Measurements from ENCODE around the gene RSPH6A. TPM values are rescaled to one million over a fixed set of nuclear protein-coding genes. Genes with fewer than 3 reads are reported as not detected.

The RSPH6A gene
- total and polyA plus RNA-seq, 10 donors = 0.13 to 0.41 (median 0.26) TPM; not detected in 6

DNA sequence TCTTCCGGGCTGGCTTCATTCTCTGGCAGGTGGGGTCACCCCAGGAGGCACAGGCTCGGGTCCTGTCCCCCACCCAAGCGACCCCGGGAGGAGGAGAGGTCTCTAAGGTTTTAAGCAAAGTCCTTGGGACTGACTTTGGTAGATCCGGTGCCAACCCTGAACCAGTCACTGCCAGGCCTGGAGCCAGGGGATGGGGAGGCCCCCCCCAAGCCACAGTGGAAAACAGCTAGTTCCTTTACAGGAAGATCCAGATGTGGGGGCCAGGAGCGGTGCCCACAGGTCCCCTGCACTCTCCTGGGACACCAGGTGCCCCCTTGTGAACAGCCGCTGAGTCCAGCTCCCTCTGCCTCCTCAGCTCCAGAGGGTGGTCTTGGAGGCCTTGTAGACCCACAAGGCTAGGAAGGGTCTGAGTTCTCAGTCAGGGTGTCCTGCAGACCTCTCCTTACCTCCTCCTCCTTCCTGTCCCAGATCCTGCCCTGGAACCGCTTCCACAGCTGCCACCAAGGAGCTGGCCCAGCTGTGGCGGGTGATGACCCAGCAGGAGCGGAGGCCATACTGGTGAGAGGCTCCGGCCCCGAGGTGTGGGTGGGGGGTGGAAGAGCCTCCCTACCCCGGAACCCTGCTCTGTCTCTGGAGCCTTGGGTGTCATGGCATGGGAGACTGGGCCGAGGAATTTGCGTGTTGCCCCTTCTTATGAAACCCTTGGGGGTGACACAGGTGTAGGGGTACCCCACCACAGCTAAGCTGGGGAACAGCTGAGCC lies 52.1 kb downstream of the RSPH6A start:
- H3K9me3 ChIP-seq = no peaks in the 10 kb centered on the region

DNA sequence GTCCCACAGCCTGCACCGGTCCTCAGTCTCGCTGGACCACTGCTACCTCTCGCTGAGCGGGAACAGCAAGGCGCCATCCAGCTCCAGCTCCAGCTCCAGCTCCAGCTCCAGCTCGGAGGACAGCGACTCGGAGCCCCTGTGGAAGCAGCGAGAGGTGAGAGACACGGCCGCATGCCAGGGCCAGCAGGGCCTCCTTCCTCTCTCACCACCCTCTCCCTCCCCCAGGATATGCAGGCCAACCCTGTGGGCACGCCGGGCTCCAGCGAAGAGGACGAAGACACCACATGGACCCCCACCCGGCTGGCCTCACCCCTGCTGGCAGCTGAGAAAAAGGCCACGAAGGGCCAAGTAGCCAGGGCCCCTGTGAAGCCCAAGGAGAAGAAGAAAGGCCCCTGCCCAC lies 53.4 kb downstream of the RSPH6A start:
- no peak for DNase-seq
- WGBS, 5 donors = 74 to 88% (median 82%) methylated on average over 6 to 17 of the region's 17 CpGs
- Histone ChIP-seq H3K4me1 (peaks cover 0 to 28% (median 15%) of the 10 kb centered on the region in 6 donors), H3K9me3 (no peaks in the 10 kb centered on the region), H3K4me3 (no peak overlapping the region), H3K36me3 (no peaks in the 10 kb centered on the region), H3K27ac (no peak overlapping the region), H3K27me3 (replicated peaks in 1 of 7) (peaks cover 0 to 53% (median 0%) of the 10 kb centered on the region in 7 donors)
- intact Hi-C loops (cut with DNase I; ENCODE audit: low total_unique reads) = no loop called here
- no peak for TF ChIP-seq POLR2AphosphoS5 (IDR thresholded peaks at IDR 0.05)
- TF ChIP-seq, protein P1, sequence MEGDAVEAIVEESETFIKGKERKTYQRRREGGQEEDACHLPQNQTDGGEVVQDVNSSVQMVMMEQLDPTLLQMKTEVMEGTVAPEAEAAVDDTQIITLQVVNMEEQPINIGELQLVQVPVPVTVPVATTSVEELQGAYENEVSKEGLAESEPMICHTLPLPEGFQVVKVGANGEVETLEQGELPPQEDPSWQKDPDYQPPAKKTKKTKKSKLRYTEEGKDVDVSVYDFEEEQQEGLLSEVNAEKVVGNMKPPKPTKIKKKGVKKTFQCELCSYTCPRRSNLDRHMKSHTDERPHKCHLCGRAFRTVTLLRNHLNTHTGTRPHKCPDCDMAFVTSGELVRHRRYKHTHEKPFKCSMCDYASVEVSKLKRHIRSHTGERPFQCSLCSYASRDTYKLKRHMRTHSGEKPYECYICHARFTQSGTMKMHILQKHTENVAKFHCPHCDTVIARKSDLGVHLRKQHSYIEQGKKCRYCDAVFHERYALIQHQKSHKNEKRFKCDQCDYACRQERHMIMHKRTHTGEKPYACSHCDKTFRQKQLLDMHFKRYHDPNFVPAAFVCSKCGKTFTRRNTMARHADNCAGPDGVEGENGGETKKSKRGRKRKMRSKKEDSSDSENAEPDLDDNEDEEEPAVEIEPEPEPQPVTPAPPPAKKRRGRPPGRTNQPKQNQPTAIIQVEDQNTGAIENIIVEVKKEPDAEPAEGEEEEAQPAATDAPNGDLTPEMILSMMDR (IDR thresholded peaks at IDR 0.05 in 8 of 11, conservative IDR thresholded peaks at IDR 0.05 in 3 of 11) = no peak
- TF ChIP-seq POLR2A (IDR thresholded peaks at IDR 0.05) = no peak

More for the DNA sequence above, 52.1 kb downstream of the RSPH6A start:
- Histone ChIP-seq H3K27ac (no peak overlapping the region), H3K4me1 (peaks cover 0 to 41% (median 25%) of the 10 kb centered on the region in 6 donors), H3K27me3 (replicated peaks in 1 of 7) (peaks cover 0 to 62% (median 10%) of the 10 kb centered on the region in 7 donors), H3K36me3 (no peaks in the 10 kb centered on the region), H3K4me3 (no peak overlapping the region)
- DNase-seq = no peak
- intact Hi-C loops (cut with DNase I; ENCODE audit: low total_unique reads) = no loop called here
- TF ChIP-seq POLR2AphosphoS5 (IDR thresholded peaks at IDR 0.05) (no peak), POLR2A (IDR thresholded peaks at IDR 0.05) (no peak)
- TF ChIP-seq, protein P1 (IDR thresholded peaks at IDR 0.05 in 8 of 11, conservative IDR thresholded peaks at IDR 0.05 in 3 of 11) = no peak
- 81 to 89% (median 87%) methylated on average over 7 to 15 of the region's 15 CpGs for WGBS, 5 donors

DNA sequence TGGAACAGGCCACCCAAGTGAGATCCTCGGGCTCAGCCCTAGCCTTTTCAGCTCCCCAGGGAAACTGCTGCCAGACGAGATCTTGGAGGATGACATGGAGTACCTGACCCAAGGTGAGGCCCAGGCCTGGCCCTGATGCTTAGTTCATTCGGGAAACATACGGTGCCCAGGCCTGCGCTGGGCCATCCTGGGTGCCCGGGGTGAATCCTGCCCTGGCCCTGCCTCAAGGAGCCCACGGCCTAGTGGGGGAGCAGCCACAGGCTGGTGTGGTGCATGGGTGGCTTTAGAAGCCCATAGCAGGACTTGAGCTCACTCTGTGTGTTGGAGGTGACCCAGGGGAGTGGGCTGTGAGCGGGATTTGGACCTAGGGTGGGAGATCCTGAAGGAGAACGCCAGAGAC lies 56.2 kb downstream of the RSPH6A start:
- peaks cover 0 to under 1% (median 0%) of the 10 kb centered on the region in 6 donors for H3K4me1 ChIP-seq
- intact Hi-C loops (cut with DNase I; ENCODE audit: low total_unique reads) = no loop called here
- no peak overlapping the region for H3K27ac ChIP-seq
- H3K4me3 ChIP-seq = no peak overlapping the region
- H3K27me3 ChIP-seq (replicated peaks in 1 of 7) = peaks cover 0 to 25% (median 0%) of the 10 kb centered on the region in 7 donors
- no peak for TF ChIP-seq POLR2AphosphoS5 (IDR thresholded peaks at IDR 0.05)
- no peak for TF ChIP-seq POLR2A (IDR thresholded peaks at IDR 0.05)
- TF ChIP-seq, protein P1 (IDR thresholded peaks at IDR 0.05 in 8 of 11, conservative IDR thresholded peaks at IDR 0.05 in 3 of 11) = no peak
- no peaks in the 10 kb centered on the region for H3K9me3 ChIP-seq
- H3K36me3 ChIP-seq = no peaks in the 10 kb centered on the region
- 72 to 88% (median 82%) methylated on average over 9 of the region's 9 CpGs for WGBS, 5 donors
- DNase-seq = no peak

DNA sequence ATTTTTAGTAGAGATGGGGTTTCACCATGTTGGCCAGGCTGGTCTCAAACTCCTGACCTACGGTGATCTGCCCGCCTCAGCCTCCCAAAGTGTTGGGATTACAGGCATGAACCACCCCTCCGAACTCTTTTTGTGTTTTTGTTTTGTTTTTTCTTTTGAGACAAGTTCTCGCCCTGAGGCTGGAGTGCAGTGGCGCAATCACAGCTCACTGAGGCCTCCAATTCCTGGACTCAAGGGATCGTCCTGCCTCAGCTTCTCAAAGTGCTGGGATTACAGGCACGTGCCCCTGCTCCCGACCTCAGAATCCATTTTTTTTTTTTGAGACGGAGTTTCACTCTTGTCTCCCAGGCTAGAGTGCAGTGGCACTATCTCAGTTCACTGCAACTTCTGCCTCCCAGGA lies 57.4 kb downstream of the RSPH6A start:
- H3K27ac ChIP-seq = no peak overlapping the region
- TF ChIP-seq POLR2A (IDR thresholded peaks at IDR 0.05) (no peak), POLR2AphosphoS5 (IDR thresholded peaks at IDR 0.05) (no peak)
- TF ChIP-seq, protein P1 (IDR thresholded peaks at IDR 0.05 in 8 of 11, conservative IDR thresholded peaks at IDR 0.05 in 3 of 11) = no peak
- no peaks in the 10 kb centered on the region for H3K36me3 ChIP-seq
- no peak for DNase-seq
- H3K9me3 ChIP-seq = no peaks in the 10 kb centered on the region
- WGBS, 5 donors = 79 to 88% (median 87%) methylated on average over 9 of the region's 9 CpGs
- no peaks in the 10 kb centered on the region for H3K4me1 ChIP-seq
- H3K4me3 ChIP-seq = no peak overlapping the region
- peaks cover 0 to 13% (median 0%) of the 10 kb centered on the region in 7 donors for H3K27me3 ChIP-seq (replicated peaks in 1 of 7)
- intact Hi-C loops (cut with DNase I; ENCODE audit: low total_unique reads) = no loop called here

All from spleen (tissue), 11 donors.